ENCODE measurements around the gene NUP50. TPM values are rescaled to one million over a fixed set of nuclear protein-coding genes. Genes with fewer than 3 reads are reported as not detected.

Gene NUP50
- total and polyA plus RNA-seq, 8 donors, result 14.6 to 443 (median 113) TPM

DNA sequence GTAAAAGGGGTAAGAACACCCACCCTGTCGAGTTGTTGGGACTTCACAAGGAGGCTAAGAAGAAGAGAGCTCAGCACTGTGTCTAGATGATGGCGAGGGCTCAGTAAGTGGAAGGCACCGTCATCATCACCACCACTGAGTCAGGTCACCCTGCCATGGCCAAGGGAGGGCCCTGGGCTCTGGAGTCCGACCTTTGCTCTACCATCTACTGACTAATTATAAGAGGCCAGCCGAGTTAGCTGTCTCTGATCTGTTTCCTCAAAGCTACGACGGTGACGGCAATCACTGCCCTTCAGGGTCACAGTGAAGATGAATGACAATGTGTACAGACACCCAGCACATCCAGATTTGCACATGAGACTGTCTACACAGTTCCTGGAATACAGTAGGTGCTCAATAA is 47.7 kb downstream of the NUP50 start:
- Histone ChIP-seq H3K4me3 (peak overlapping the region; percentile 29 to 42 (median 35)), H3K27ac (peak overlapping the region in 4 of 5 donors; percentile 66 to 76 (median 75))
- no peak for DNase-seq

DNA sequence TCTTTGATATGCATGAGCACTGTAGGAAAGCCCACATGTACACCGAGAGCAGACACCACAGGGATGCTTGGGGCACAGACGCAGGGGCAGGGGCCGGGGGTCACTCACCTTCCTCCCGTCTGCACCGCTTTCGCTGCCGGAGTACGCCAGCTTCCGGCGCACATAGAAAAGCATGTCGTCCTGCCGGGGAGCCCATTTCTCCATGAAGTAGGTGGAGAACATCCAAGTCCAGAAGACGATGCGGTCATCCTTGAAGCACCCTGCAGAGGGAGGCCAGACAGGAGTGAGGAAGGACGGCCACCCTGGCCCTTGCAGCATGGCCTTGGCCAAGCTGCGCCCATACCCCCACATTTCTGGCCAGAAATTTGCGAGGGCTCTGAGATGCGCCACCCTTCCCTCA is 48.1 kb downstream of the NUP50 start:
- H3K9me3 ChIP-seq, result no peaks in the 10 kb centered on the region
- intact Hi-C loops (cut with DNase I; ENCODE audit: low total_unique reads), result no loop called here
- 53 to 90% (median 87%) methylated on average over 9 to 18 of the region's 18 CpGs for whole genome bisulfite sequencing, 5 donors
- peak overlapping the region; percentile 29 to 42 (median 35) for H3K4me3 ChIP-seq
- H3K4me1 ChIP-seq, result peaks cover 34 to 72% (median 56%) of the 10 kb centered on the region in 4 donors
- no peaks in the 10 kb centered on the region for H3K27me3 ChIP-seq
- peak overlapping the region in 4 of 5 donors; percentile 66 to 76 (median 75) for H3K27ac ChIP-seq
- peaks cover 0 to 34% (median 17%) of the 10 kb centered on the region in 4 donors for H3K36me3 ChIP-seq
- no peak for DNase-seq
- TF ChIP-seq POLR2A (IDR thresholded peaks at IDR 0.05) (no peak), EP300 (IDR thresholded peaks at IDR 0.05) (no peak), POLR2AphosphoS5 (IDR thresholded peaks at IDR 0.05) (no peak)
- TF ChIP-seq, protein P1, sequence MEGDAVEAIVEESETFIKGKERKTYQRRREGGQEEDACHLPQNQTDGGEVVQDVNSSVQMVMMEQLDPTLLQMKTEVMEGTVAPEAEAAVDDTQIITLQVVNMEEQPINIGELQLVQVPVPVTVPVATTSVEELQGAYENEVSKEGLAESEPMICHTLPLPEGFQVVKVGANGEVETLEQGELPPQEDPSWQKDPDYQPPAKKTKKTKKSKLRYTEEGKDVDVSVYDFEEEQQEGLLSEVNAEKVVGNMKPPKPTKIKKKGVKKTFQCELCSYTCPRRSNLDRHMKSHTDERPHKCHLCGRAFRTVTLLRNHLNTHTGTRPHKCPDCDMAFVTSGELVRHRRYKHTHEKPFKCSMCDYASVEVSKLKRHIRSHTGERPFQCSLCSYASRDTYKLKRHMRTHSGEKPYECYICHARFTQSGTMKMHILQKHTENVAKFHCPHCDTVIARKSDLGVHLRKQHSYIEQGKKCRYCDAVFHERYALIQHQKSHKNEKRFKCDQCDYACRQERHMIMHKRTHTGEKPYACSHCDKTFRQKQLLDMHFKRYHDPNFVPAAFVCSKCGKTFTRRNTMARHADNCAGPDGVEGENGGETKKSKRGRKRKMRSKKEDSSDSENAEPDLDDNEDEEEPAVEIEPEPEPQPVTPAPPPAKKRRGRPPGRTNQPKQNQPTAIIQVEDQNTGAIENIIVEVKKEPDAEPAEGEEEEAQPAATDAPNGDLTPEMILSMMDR (IDR thresholded peaks at IDR 0.05), result no peak

More for the DNA sequence above, 47.7 kb downstream of the NUP50 start:
- TF ChIP-seq POLR2AphosphoS5 (IDR thresholded peaks at IDR 0.05) (no peak), EP300 (IDR thresholded peaks at IDR 0.05) (no peak), POLR2A (IDR thresholded peaks at IDR 0.05) (no peak)
- TF ChIP-seq, protein P1 (IDR thresholded peaks at IDR 0.05), result no peak
- no peaks in the 10 kb centered on the region for H3K27me3 ChIP-seq
- intact Hi-C loops (cut with DNase I; ENCODE audit: low total_unique reads), result no loop called here
- H3K4me1 ChIP-seq, result peaks cover 33 to 68% (median 52%) of the 10 kb centered on the region in 4 donors
- H3K9me3 ChIP-seq, result no peaks in the 10 kb centered on the region
- WGBS, 5 donors, result 84 to 92% (median 86%) methylated on average over 8 of the region's 8 CpGs
- peaks cover 0 to 34% (median 17%) of the 10 kb centered on the region in 4 donors for H3K36me3 ChIP-seq

DNA sequence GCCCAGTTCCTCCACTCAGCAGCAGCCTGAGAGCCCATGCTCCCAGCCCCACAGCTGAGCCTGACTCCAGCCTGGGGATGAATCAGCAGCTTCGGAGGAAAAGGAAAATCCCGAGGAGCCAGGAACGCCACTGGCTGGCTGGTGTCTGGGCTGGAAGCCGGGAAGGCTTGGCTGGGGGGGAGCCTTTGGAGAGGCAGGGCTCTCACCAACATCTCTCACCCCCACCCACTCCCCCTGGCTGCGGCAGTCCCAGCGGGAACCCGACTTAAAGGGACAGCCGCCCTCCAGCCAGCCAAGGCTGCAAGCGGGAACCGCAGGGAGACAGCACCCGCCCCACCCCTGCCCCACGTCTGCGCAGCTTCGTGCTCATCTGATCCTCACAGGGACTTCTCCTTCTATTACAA is 48.6 kb downstream of the NUP50 start:
- Histone ChIP-seq H3K4me3 (peak overlapping the region; percentile 29 to 42 (median 35)), H3K4me1 (peaks cover 34 to 73% (median 57%) of the 10 kb centered on the region in 4 donors), H3K27me3 (no peaks in the 10 kb centered on the region), H3K36me3 (peaks cover 0 to 34% (median 17%) of the 10 kb centered on the region in 4 donors), H3K9me3 (no peaks in the 10 kb centered on the region), H3K27ac (peak overlapping the region in 4 of 5 donors; percentile 66 to 76 (median 75))
- TF ChIP-seq POLR2AphosphoS5 (IDR thresholded peaks at IDR 0.05), result peak in 1 of 3 donors; percentile 37
- TF ChIP-seq, protein P1 (IDR thresholded peaks at IDR 0.05), result peak in 1 of 7 experiments; percentile 19
- no peak for TF ChIP-seq POLR2A (IDR thresholded peaks at IDR 0.05)
- TF ChIP-seq EP300 (IDR thresholded peaks at IDR 0.05), result no peak
- DNase-seq, result peak; percentile 38 to 72
- WGBS, 5 donors, result 24 to 51% (median 34%) methylated on average over 10 to 14 of the region's 14 CpGs
- intact Hi-C loops (cut with DNase I; ENCODE audit: low total_unique reads), result no loop called here

DNA sequence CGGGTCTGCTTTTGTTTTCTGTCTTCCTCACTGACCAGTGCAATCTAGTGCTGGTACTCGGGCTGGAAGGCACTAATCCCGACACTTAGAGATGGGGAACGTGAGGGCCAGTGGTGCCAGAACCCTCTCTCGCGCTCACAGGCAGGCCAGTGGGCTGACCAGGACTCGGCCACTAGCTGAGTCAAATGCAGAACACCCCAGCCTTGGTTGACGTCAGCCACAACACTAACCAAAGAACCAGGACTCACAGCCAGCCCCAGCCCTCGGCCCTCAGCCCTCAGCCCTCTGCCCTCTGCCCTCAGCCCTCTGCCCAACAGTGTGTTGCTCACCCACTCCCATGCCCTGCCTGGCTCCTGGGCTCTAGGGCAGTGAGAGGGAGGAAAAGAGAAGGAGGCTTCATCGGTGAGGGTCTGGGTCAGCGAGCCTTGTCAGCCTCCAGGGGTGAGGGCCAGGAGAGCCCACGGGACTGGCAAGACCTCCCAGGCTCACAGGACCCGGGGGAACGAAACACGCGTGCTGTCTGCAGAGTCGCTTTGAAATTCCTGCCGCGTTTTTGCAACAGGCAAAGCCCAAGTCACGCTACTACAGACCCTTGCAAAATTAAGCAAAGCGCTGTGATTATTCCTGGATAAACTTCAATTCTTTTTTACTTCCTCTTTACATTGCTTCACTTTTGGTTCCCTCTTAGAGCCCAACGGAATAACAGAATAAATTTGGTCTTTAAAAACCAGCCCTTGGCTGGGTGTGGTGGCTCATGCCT is 49.4 kb downstream of the NUP50 start:
- H3K4me1 ChIP-seq, result peaks cover 34 to 67% (median 54%) of the 10 kb centered on the region in 4 donors
- no peak for DNase-seq
- no peaks in the 10 kb centered on the region for H3K27me3 ChIP-seq
- no peaks in the 10 kb centered on the region for H3K9me3 ChIP-seq
- peak overlapping the region in 3 of 4 donors; percentile 31 to 42 (median 39) for H3K4me3 ChIP-seq
- intact Hi-C loops (cut with DNase I; ENCODE audit: low total_unique reads), result no loop called here
- WGBS, 5 donors, result 57 to 77% (median 61%) methylated on average over 20 to 22 of the region's 22 CpGs
- peaks cover 0 to 26% (median 13%) of the 10 kb centered on the region in 4 donors for H3K36me3 ChIP-seq
- no peak for TF ChIP-seq EP300 (IDR thresholded peaks at IDR 0.05)
- TF ChIP-seq, protein P1 (IDR thresholded peaks at IDR 0.05), result no peak
- peak overlapping the region; percentile 21 to 76 (median 75) for H3K27ac ChIP-seq
